Stimulated activated memory B cell treated with anti-CD40 and anti-IgM and Interleukin-4, amounts not matched to agents 10 μg/mL and 1 μg/mL and 100 μg/mL, for 72 hours (primary cell): Measurements from ENCODE around the gene MARCHF2.
A peak's percentile ranks its signal among the peaks of the same experiment; 100 is the strongest.
"Not testable (repeated sequence)": the region's sequence is repeated elsewhere in the genome, so short reads cannot be mapped to it uniquely, and the experiment has no call there.

Experiments
- ATAC-seq: fragments of 150-1000 bp; cut with Tn5 transposase; 2 replicates; pipeline ENCODE4 v1.10.0; 2021
- H3K27ac Mint-ChIP-seq: one replicate; pipeline ENCODE4 v1.8.0; 2022; ENCODE audit warnings: mild to moderate bottlenecking, mixed read lengths
- H3K27me3 Mint-ChIP-seq: one replicate; pipeline ENCODE4 v1.8.0; 2022; ENCODE audit warnings: mixed read lengths
- H3K36me3 Mint-ChIP-seq: one replicate; pipeline ENCODE4 v1.8.0; 2022; ENCODE audit warnings: mixed read lengths
- H3K4me1 Mint-ChIP-seq: one replicate; pipeline ENCODE4 v1.8.0; 2022; ENCODE audit warnings: mixed read lengths
- H3K4me3 Mint-ChIP-seq: one replicate; pipeline ENCODE4 v1.8.0; 2022; ENCODE audit warnings: mild to moderate bottlenecking, moderate library complexity, mixed read lengths
- H3K9me3 Mint-ChIP-seq: one replicate; pipeline ENCODE4 v1.8.0; 2022; ENCODE audit warnings: mixed read lengths

The MARCHF2 gene

GRCh38 chr19:8384569-8384968, 28.5 kb upstream of the MARCHF2 start:
- not testable (repeated sequence) for H3K27me3 Mint-ChIP-seq, H3K9me3 Mint-ChIP-seq, ATAC-seq, H3K4me3 Mint-ChIP-seq, H3K4me1 Mint-ChIP-seq, H3K27ac Mint-ChIP-seq
- peaks cover 17% of the 10 kb centered on the region for H3K36me3 Mint-ChIP-seq

GRCh38 chr19:8385103-8385502, 28.0 kb upstream of the MARCHF2 start:
- H3K4me3 Mint-ChIP-seq, H3K4me1 Mint-ChIP-seq, H3K27me3 Mint-ChIP-seq, H3K27ac Mint-ChIP-seq, ATAC-seq, H3K9me3 Mint-ChIP-seq: not testable (repeated sequence)
- peaks cover 13% of the 10 kb centered on the region for H3K36me3 Mint-ChIP-seq

GRCh38 chr19:8385566-8385965, 27.5 kb upstream of the MARCHF2 start:
- ATAC-seq, H3K4me1 Mint-ChIP-seq, H3K27ac Mint-ChIP-seq, H3K27me3 Mint-ChIP-seq, H3K4me3 Mint-ChIP-seq, H3K9me3 Mint-ChIP-seq, H3K36me3 Mint-ChIP-seq: not testable (repeated sequence)

- not testable (repeated sequence) for H3K9me3 Mint-ChIP-seq, H3K4me3 Mint-ChIP-seq, H3K27ac Mint-ChIP-seq, ATAC-seq, H3K4me1 Mint-ChIP-seq, H3K36me3 Mint-ChIP-seq, H3K27me3 Mint-ChIP-seq
Measured at GRCh38 chr19:8386419-8386818, 26.7 kb upstream of the MARCHF2 start.

GRCh38 chr19:8386990-8387389, 26.1 kb upstream of the MARCHF2 start:
- Mint-ChIP-seq H3K36me3 (peaks cover 10% of the 10 kb centered on the region), H3K27me3 (no peaks in the 10 kb centered on the region), H3K4me1 (peaks cover 15% of the 10 kb centered on the region), H3K9me3 (no peaks in the 10 kb centered on the region), H3K27ac (no peak overlapping the region), H3K4me3 (no peak overlapping the region)
- no peak for ATAC-seq

GRCh38 chr19:8387688-8388611, 25.2 kb upstream of the MARCHF2 start:
- no peak for ATAC-seq
- H3K4me3 Mint-ChIP-seq: no peak overlapping the region

GRCh38 chr19:8388612-8388958, 24.5 kb upstream of the MARCHF2 start:
- Mint-ChIP-seq H3K27ac (no peak overlapping the region), H3K4me1 (peaks cover 29% of the 10 kb centered on the region), H3K36me3 (peaks cover 10% of the 10 kb centered on the region), H3K4me3 (no peak overlapping the region), H3K27me3 (no peaks in the 10 kb centered on the region), H3K9me3 (no peaks in the 10 kb centered on the region)
- ATAC-seq: no peak

More at GRCh38 chr19:8387688-8388611, 25.2 kb upstream of the MARCHF2 start:
- Mint-ChIP-seq H3K27ac (no peak overlapping the region), H3K27me3 (no peaks in the 10 kb centered on the region), H3K36me3 (peaks cover 10% of the 10 kb centered on the region), H3K9me3 (no peaks in the 10 kb centered on the region), H3K4me1 (peaks cover 23% of the 10 kb centered on the region)

- H3K4me1 Mint-ChIP-seq: peaks cover 36% of the 10 kb centered on the region
- peaks cover 10% of the 10 kb centered on the region for H3K36me3 Mint-ChIP-seq
- H3K9me3 Mint-ChIP-seq: no peaks in the 10 kb centered on the region
- peak within 1 kb of the TSS; percentile 90 for H3K27ac Mint-ChIP-seq
- no peaks in the 10 kb centered on the region for H3K27me3 Mint-ChIP-seq
- H3K4me3 Mint-ChIP-seq: peak within 1 kb of the TSS; percentile 86
- peak; percentile 96 for ATAC-seq
Measured at GRCh38 chr19:8389891-8390616, 23.1 kb upstream of the MARCHF2 start, which contains the start of gene RAB11B. TSS of gene RAB11B (plus strand) at chr19:8390360. CDS start at chr19:8390417, 57 bp downstream.

- Mint-ChIP-seq H3K27me3 (no peaks in the 10 kb centered on the region), H3K9me3 (no peaks in the 10 kb centered on the region), H3K27ac (peak overlapping the region; percentile 90), H3K36me3 (peaks cover 10% of the 10 kb centered on the region), H3K4me1 (peaks cover 41% of the 10 kb centered on the region), H3K4me3 (peak overlapping the region; percentile 86)
- peak; percentile 78 for ATAC-seq
Measured at GRCh38 chr19:8390617-8390981, 22.5 kb upstream of the MARCHF2 start.

GRCh38 chr19:8391198-8392016, 21.7 kb upstream of the MARCHF2 start:
- H3K4me3 Mint-ChIP-seq: peak overlapping the region; percentile 86
- H3K27me3 Mint-ChIP-seq: no peaks in the 10 kb centered on the region
- no peaks in the 10 kb centered on the region for H3K9me3 Mint-ChIP-seq
- peak overlapping the region; percentile 90 for H3K27ac Mint-ChIP-seq
- no peak for ATAC-seq
- peaks cover 9% of the 10 kb centered on the region for H3K36me3 Mint-ChIP-seq
- peaks cover 48% of the 10 kb centered on the region for H3K4me1 Mint-ChIP-seq

GRCh38 chr19:8392017-8392591, 21.0 kb upstream of the MARCHF2 start:
- Mint-ChIP-seq H3K4me3 (no peak overlapping the region), H3K27me3 (no peaks in the 10 kb centered on the region), H3K4me1 (peaks cover 55% of the 10 kb centered on the region), H3K36me3 (peaks cover 6% of the 10 kb centered on the region), H3K27ac (peak overlapping the region; percentile 30), H3K9me3 (no peaks in the 10 kb centered on the region)
- no peak for ATAC-seq

- Mint-ChIP-seq H3K27ac (no peak overlapping the region), H3K27me3 (no peaks in the 10 kb centered on the region), H3K4me3 (no peak overlapping the region), H3K9me3 (no peaks in the 10 kb centered on the region), H3K36me3 (peaks cover 6% of the 10 kb centered on the region), H3K4me1 (peaks cover 59% of the 10 kb centered on the region)
- ATAC-seq: no peak
Measured at GRCh38 chr19:8393192-8393870, 19.8 kb upstream of the MARCHF2 start.

- H3K4me3 Mint-ChIP-seq: no peak overlapping the region
- no peak overlapping the region for H3K27ac Mint-ChIP-seq
- peaks cover 59% of the 10 kb centered on the region for H3K4me1 Mint-ChIP-seq
- ATAC-seq: no peak
- H3K36me3 Mint-ChIP-seq: peaks cover 6% of the 10 kb centered on the region
- no peaks in the 10 kb centered on the region for H3K27me3 Mint-ChIP-seq
- no peaks in the 10 kb centered on the region for H3K9me3 Mint-ChIP-seq
Measured at GRCh38 chr19:8393871-8394250, 19.2 kb upstream of the MARCHF2 start.

- H3K4me3 Mint-ChIP-seq: no peak overlapping the region
- H3K4me1 Mint-ChIP-seq: peaks cover 63% of the 10 kb centered on the region
- no peak overlapping the region for H3K27ac Mint-ChIP-seq
- H3K36me3 Mint-ChIP-seq: peaks cover 19% of the 10 kb centered on the region
- no peaks in the 10 kb centered on the region for H3K9me3 Mint-ChIP-seq
- no peaks in the 10 kb centered on the region for H3K27me3 Mint-ChIP-seq
- no peak for ATAC-seq
Measured at GRCh38 chr19:8395621-8396082, 17.5 kb upstream of the MARCHF2 start.
